HL-60 (cell line): ENCODE results near the gene EFCC1.

Source experiments
- DNase-seq, 2 experiments: peaks; one replicate each; pipeline ENCODE4 v3.0.0-alpha.2; 2010 to 2020; ENCODE audit warnings: low read depth in 1 of 2, low spot score in 1 of 2
- H3K27ac ChIP-seq: fragments of 250-450 bp; sonication (Bioruptor Pico); replicated peaks from 2 replicates; pipeline ENCODE4 v1.5.1; 2020; ENCODE audit warnings: mild to moderate bottlenecking, moderate library complexity
- H3K27me3 ChIP-seq: fragments of 250-450 bp; sonication (Bioruptor Pico); 2 replicates; pipeline ENCODE4 v1.5.1; 2021; ENCODE audit warnings: mild to moderate bottlenecking, moderate library complexity; ENCODE audit not compliant: insufficient read depth, poor library complexity, severe bottlenecking
- H3K4me3 ChIP-seq: replicated peaks from 2 replicates; pipeline ENCODE4 v1.5.1; 2011; ENCODE audit warnings: mild to moderate bottlenecking, control low read depth, low read length; ENCODE audit not compliant: insufficient read depth
- GABPA ChIP-seq: IDR thresholded peaks from 2 replicates; pipeline ENCODE4 v1.6.1; 2012; ENCODE audit warnings: low read depth
- POLR2AphosphoS5 ChIP-seq: IDR thresholded peaks from 2 replicates; pipeline ENCODE4 v1.6.1; 2012; ENCODE audit warnings: low read depth
- SPI1 ChIP-seq: IDR thresholded peaks from 2 replicates; pipeline ENCODE4 v1.6.1; 2012; ENCODE audit warnings: low read depth, mild to moderate bottlenecking, borderline replicate concordance
- TF ChIP-seq, protein P1 (sequence below): IDR thresholded peaks from 2 replicates; pipeline ENCODE4 v1.6.1; 2012; ENCODE audit warnings: low read depth; ENCODE audit not compliant: insufficient replicate concordance
- TF ChIP-seq, protein P2 (sequence below): IDR thresholded peaks from one replicate; pipeline ENCODE4 v1.5.1; 2011; ENCODE audit warnings: low read length, control low read depth, inconsistent platforms; ENCODE audit not compliant: insufficient read depth

Gene EFCC1

DNA sequence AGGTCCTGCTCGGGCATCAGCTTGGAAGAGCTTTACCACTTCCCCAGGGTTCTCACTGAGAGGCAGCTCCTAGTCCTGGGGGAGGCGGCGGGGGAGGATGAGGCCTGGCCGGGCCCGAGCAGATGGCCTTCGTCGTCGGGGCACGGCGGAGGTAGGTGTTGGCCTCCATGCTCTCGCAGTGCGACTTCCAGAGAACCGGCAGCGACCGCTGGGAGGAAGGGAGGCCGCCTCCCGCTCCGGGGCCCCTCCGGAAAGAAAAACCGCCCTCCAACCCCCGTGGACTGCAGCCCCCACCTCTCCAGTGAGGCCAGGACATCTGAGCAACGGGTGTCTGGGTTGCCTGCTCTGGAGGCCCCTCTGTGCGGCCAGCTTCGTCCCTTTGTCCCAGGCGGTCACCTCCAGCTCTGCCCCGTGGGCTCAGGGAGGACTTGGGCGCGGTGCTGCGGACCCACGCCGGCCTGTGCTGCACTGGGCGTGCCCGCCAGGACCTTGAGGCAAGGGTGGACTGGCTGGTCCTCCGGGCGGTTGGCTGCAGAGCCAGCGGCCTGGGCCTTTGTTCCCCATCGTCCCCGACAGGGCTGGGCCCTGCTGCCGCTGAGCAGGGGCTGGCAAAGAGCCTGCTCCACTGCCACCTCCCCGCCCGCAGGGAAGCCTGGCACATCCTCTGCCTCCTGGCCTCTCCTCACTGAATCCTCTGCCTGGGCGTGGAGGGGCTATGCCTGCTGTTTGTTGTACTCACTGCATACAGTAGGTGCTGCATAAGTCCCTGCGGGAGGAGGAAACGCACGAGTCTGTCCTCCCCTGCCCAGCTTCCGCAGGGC lies 45.8 kb downstream of the EFCC1 start:
- Histone ChIP-seq H3K27me3 (peaks cover 3% of the 10 kb centered on the region), H3K4me3 (no peak overlapping the region), H3K27ac (no peak overlapping the region)
- no peak for DNase-seq
- TF ChIP-seq POLR2AphosphoS5: no peak
- TF ChIP-seq SPI1: no peak
- no peak for TF ChIP-seq GABPA
- TF ChIP-seq, protein P1, sequence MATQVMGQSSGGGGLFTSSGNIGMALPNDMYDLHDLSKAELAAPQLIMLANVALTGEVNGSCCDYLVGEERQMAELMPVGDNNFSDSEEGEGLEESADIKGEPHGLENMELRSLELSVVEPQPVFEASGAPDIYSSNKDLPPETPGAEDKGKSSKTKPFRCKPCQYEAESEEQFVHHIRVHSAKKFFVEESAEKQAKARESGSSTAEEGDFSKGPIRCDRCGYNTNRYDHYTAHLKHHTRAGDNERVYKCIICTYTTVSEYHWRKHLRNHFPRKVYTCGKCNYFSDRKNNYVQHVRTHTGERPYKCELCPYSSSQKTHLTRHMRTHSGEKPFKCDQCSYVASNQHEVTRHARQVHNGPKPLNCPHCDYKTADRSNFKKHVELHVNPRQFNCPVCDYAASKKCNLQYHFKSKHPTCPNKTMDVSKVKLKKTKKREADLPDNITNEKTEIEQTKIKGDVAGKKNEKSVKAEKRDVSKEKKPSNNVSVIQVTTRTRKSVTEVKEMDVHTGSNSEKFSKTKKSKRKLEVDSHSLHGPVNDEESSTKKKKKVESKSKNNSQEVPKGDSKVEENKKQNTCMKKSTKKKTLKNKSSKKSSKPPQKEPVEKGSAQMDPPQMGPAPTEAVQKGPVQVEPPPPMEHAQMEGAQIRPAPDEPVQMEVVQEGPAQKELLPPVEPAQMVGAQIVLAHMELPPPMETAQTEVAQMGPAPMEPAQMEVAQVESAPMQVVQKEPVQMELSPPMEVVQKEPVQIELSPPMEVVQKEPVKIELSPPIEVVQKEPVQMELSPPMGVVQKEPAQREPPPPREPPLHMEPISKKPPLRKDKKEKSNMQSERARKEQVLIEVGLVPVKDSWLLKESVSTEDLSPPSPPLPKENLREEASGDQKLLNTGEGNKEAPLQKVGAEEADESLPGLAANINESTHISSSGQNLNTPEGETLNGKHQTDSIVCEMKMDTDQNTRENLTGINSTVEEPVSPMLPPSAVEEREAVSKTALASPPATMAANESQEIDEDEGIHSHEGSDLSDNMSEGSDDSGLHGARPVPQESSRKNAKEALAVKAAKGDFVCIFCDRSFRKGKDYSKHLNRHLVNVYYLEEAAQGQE: no peak
- TF ChIP-seq, protein P2, sequence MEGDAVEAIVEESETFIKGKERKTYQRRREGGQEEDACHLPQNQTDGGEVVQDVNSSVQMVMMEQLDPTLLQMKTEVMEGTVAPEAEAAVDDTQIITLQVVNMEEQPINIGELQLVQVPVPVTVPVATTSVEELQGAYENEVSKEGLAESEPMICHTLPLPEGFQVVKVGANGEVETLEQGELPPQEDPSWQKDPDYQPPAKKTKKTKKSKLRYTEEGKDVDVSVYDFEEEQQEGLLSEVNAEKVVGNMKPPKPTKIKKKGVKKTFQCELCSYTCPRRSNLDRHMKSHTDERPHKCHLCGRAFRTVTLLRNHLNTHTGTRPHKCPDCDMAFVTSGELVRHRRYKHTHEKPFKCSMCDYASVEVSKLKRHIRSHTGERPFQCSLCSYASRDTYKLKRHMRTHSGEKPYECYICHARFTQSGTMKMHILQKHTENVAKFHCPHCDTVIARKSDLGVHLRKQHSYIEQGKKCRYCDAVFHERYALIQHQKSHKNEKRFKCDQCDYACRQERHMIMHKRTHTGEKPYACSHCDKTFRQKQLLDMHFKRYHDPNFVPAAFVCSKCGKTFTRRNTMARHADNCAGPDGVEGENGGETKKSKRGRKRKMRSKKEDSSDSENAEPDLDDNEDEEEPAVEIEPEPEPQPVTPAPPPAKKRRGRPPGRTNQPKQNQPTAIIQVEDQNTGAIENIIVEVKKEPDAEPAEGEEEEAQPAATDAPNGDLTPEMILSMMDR: no peak

DNA sequence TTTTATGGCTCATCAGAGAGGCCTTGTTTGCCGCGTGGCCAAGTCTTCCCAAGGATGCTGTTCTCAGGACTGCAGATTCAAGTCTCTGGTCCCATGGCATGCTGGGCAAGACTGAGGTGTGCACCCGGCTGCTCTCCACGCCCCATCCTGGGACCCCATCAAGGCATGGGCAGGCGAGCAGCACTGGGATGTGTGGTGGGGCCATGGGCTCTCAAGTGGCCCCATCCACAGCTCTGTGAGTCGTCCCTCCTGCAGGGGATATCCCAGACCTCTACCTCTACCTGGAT lies 46.4 kb downstream of the EFCC1 start:
- Histone ChIP-seq H3K27ac (no peak overlapping the region), H3K27me3 (peaks cover 3% of the 10 kb centered on the region), H3K4me3 (no peak overlapping the region)
- DNase-seq: no peak
- no peak for TF ChIP-seq GABPA
- TF ChIP-seq, protein P2: no peak
- TF ChIP-seq POLR2AphosphoS5: no peak
- TF ChIP-seq, protein P1: no peak
- TF ChIP-seq SPI1: no peak

DNA sequence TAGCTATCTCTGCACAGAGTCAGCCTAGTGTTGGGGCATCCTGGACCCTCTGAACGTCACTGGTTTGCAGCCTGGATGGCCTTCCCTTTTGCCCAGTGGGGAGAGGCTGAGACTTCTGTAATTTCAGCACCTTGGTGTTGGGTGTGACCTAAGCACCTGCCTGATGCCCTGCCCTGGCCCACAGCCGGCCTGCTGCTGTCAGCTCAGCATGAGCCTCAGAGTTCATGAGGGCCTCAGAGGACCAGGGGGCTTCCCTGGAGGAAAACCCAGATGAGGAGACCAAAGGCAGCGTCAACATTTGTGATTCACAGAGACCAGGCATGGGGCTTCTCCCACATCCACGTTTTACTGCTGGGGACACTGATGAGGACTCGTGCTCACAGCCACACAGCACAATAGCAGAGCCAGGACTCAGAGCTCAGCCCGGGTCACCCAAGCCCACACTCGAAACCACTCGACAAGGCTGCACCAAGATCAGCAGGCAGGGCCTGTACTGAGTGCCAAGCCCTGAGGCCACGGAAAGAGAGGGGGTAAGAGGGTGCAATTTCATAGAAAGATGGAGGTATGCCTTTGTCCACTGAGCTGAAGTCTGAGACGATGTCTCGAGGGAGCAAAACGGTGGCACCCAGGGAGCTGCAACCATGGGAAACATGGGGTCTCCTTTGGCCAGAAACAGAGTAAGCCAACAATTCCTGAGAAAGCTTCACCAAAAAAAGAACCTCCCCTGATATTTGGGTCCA lies 49.6 kb downstream of the EFCC1 start:
- no peak overlapping the region for H3K27ac ChIP-seq
- TF ChIP-seq, protein P1: no peak
- TF ChIP-seq GABPA (no peak), SPI1 (no peak), POLR2AphosphoS5 (no peak)
- TF ChIP-seq, protein P2: no peak
- DNase-seq: no peak
- H3K27me3 ChIP-seq: no peaks in the 10 kb centered on the region
- H3K4me3 ChIP-seq: no peak overlapping the region
